Measurements from ENCODE around the gene AUH. TPM values are rescaled to one million over a fixed set of nuclear protein-coding genes. Genes with fewer than 3 reads are reported as not detected.
"Not testable (repeated sequence)": the region's sequence is repeated elsewhere in the genome, so short reads cannot be mapped to it uniquely, and the experiment has no call there.

The AUH gene
- total RNA-seq, 1 donor from 2014 or later: 9.8 TPM

DNA sequence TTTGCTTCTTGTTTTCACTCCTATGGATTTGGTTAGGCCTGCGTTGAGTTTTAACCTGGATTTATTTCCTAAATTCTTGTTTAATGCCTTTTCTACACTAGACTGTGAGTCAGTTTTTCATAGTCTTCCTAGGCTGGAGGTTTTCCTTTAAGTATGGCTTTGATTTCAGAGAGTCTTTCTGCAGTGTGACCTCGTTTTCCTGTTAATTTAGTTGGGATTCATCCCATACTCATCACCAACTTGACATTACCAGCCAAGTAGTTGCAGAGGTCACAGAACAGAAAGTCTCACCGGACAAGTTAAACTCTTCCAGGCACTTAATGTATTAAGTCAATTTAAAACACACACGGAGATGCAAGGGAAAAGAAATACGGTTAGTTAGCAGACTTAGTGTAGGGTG lies 29.7 kb upstream of the AUH start:
- peaks cover 12% of the 10 kb centered on the region for H3K4me1 Mint-ChIP-seq (ENCODE audit: low read depth, unreplicated experiment)
- Histone ChIP-seq H3K4me3 (ENCODE audit: insufficient read depth, low read depth, low read length) (no peak overlapping the region), H3K27me3 (ENCODE audit: insufficient read depth, low read length) (no peaks in the 10 kb centered on the region), H3K9ac (ENCODE audit: low read length) (no peak overlapping the region), H3K9me3 (ENCODE audit: insufficient read depth, low read depth, low read length) (no peaks in the 10 kb centered on the region), H4K20me1 (ENCODE audit: insufficient read depth, low read length) (no peaks in the 10 kb centered on the region), H2AFZ (ENCODE audit: low read depth, low read length) (no peak overlapping the region), H3K27ac (ENCODE audit: low read depth, low read length) (no peak overlapping the region), H3K79me2 (ENCODE audit: insufficient read depth, low read length) (no peaks in the 10 kb centered on the region), H3K4me2 (ENCODE audit: low read length) (no peak overlapping the region), H3K4me1 (ENCODE audit: insufficient read depth, low read length) (peaks cover 13% of the 10 kb centered on the region), H3K36me3 (ENCODE audit: insufficient read depth, low read length) (no peaks in the 10 kb centered on the region)
- H3K9me3 Mint-ChIP-seq (ENCODE audit: unreplicated experiment): no peaks in the 10 kb centered on the region
- H3K36me3 Mint-ChIP-seq (ENCODE audit: low read depth, unreplicated experiment): no peaks in the 10 kb centered on the region
- H3K27ac Mint-ChIP-seq (ENCODE audit: unreplicated experiment): no peak overlapping the region
- FAIRE-seq (no peak), DNase-seq (ENCODE audit: low read depth) (no peak)
- H3K4me3 Mint-ChIP-seq (ENCODE audit: unreplicated experiment): no peak overlapping the region
- TF ChIP-seq EZH2 (IDR thresholded peaks at IDR 0.05; ENCODE audit: insufficient read depth, low read length): no peak
- TF ChIP-seq, protein P1, sequence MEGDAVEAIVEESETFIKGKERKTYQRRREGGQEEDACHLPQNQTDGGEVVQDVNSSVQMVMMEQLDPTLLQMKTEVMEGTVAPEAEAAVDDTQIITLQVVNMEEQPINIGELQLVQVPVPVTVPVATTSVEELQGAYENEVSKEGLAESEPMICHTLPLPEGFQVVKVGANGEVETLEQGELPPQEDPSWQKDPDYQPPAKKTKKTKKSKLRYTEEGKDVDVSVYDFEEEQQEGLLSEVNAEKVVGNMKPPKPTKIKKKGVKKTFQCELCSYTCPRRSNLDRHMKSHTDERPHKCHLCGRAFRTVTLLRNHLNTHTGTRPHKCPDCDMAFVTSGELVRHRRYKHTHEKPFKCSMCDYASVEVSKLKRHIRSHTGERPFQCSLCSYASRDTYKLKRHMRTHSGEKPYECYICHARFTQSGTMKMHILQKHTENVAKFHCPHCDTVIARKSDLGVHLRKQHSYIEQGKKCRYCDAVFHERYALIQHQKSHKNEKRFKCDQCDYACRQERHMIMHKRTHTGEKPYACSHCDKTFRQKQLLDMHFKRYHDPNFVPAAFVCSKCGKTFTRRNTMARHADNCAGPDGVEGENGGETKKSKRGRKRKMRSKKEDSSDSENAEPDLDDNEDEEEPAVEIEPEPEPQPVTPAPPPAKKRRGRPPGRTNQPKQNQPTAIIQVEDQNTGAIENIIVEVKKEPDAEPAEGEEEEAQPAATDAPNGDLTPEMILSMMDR (IDR thresholded peaks at IDR 0.05; ENCODE audit: insufficient read depth, low read depth, low read length): no peak
- H3K27me3 Mint-ChIP-seq (ENCODE audit: low read depth, unreplicated experiment): no peaks in the 10 kb centered on the region

DNA sequence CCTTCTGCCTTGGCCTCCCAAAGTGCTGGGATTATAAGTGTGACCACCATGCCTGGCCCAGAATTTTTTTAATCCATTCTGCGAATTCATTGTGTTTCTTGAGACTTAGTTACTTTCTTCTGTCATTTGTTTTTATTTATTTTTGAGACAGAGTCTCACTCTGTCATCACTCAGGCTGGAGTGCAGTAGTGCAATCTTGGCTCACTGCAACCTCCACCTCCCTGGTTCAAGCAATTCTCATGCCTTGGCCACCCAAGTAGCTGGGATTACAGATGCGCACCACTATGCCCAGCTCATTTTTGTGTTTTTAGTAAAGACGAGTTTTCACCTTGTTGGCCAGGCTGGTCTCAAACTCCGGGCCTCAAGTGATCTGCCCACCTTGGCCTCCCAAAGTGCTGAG lies 28.0 kb upstream of the AUH start:
- not testable (repeated sequence) for FAIRE-seq; H2AFZ ChIP-seq (ENCODE audit: low read depth, low read length); H3K4me1 Mint-ChIP-seq (ENCODE audit: low read depth, unreplicated experiment); H3K4me2 ChIP-seq (ENCODE audit: low read length); H3K4me1 ChIP-seq (ENCODE audit: insufficient read depth, low read length); H3K36me3 Mint-ChIP-seq (ENCODE audit: low read depth, unreplicated experiment); H3K27me3 ChIP-seq (ENCODE audit: insufficient read depth, low read length); H3K36me3 ChIP-seq (ENCODE audit: insufficient read depth, low read length); H3K27ac Mint-ChIP-seq (ENCODE audit: unreplicated experiment); H3K4me3 Mint-ChIP-seq (ENCODE audit: unreplicated experiment); H3K9ac ChIP-seq (ENCODE audit: low read length); H4K20me1 ChIP-seq (ENCODE audit: insufficient read depth, low read length); H3K79me2 ChIP-seq (ENCODE audit: insufficient read depth, low read length); H3K9me3 Mint-ChIP-seq (ENCODE audit: unreplicated experiment); H3K9me3 ChIP-seq (ENCODE audit: insufficient read depth, low read depth, low read length); DNase-seq (ENCODE audit: low read depth); H3K4me3 ChIP-seq (ENCODE audit: insufficient read depth, low read depth, low read length); H3K27me3 Mint-ChIP-seq (ENCODE audit: low read depth, unreplicated experiment); H3K27ac ChIP-seq (ENCODE audit: low read depth, low read length)

DNA sequence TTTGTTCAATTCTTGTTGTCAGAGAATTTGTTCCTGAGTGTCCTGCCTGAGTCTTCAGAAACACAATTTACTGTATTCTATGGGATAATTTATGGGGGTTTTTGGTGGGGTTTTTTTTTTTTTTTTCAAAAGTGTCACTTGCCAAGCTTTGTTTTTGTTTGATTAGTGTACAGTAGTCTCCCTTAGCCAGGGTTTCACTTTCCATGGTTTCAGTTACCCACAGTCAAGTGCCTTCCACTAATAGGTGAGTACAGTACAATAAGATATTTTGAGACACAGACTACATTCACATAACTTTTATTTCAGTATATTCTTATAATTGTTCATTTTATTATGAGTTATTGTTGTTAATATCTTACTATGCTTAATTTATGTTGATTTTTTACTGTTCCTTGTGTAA lies 25.0 kb upstream of the AUH start:
- Histone ChIP-seq H3K27me3 (ENCODE audit: insufficient read depth, low read length) (no peaks in the 10 kb centered on the region), H3K9me3 (ENCODE audit: insufficient read depth, low read depth, low read length) (no peaks in the 10 kb centered on the region), H3K4me3 (ENCODE audit: insufficient read depth, low read depth, low read length) (no peak overlapping the region), H3K27ac (ENCODE audit: low read depth, low read length) (no peak overlapping the region), H3K4me2 (ENCODE audit: low read length) (no peak overlapping the region), H3K4me1 (ENCODE audit: insufficient read depth, low read length) (no peaks in the 10 kb centered on the region), H4K20me1 (ENCODE audit: insufficient read depth, low read length) (no peaks in the 10 kb centered on the region), H3K79me2 (ENCODE audit: insufficient read depth, low read length) (no peaks in the 10 kb centered on the region), H3K36me3 (ENCODE audit: insufficient read depth, low read length) (no peaks in the 10 kb centered on the region), H3K9ac (ENCODE audit: low read length) (no peak overlapping the region), H2AFZ (ENCODE audit: low read depth, low read length) (no peak overlapping the region)
- DNase-seq (ENCODE audit: low read depth) (no peak), FAIRE-seq (no peak)
- Mint-ChIP-seq H3K4me3 (ENCODE audit: unreplicated experiment) (no peak overlapping the region), H3K9me3 (ENCODE audit: unreplicated experiment) (no peaks in the 10 kb centered on the region), H3K27me3 (ENCODE audit: low read depth, unreplicated experiment) (no peaks in the 10 kb centered on the region), H3K36me3 (ENCODE audit: low read depth, unreplicated experiment) (no peaks in the 10 kb centered on the region), H3K27ac (ENCODE audit: unreplicated experiment) (no peak overlapping the region), H3K4me1 (ENCODE audit: low read depth, unreplicated experiment) (no peaks in the 10 kb centered on the region)
- no peak for TF ChIP-seq EZH2 (IDR thresholded peaks at IDR 0.05; ENCODE audit: insufficient read depth, low read length)
- TF ChIP-seq, protein P1 (IDR thresholded peaks at IDR 0.05; ENCODE audit: insufficient read depth, low read depth, low read length): no peak
